Neural progenitor cell (in vitro differentiated cells): Measurements from ENCODE around the gene TAP1. TPM values are rescaled to one million over a fixed set of nuclear protein-coding genes. Genes with fewer than 3 reads are reported as not detected.

Experiments used
- DNase-seq: peaks from one replicate; pipeline ENCODE4 v3.0.0-alpha.2; 2016; ENCODE audit warnings: low spot score
- H2AFZ ChIP-seq: fragments of 200-600 bp; sonication (generic); replicated peaks from 2 replicates; pipeline ENCODE4 v1.6.1; 2016; ENCODE audit warnings: antibody characterized with exemption
- H3F3A ChIP-seq: fragments of 200-600 bp; sonication (generic); 2 replicates; pipeline ENCODE4 v1.6.1; 2016; ENCODE audit warnings: antibody characterized with exemption, low read depth
- H3K27ac ChIP-seq: fragments of 200-600 bp; sonication (generic); 2 replicates; pipeline ENCODE4 v1.5.1; 2016; ENCODE audit warnings: mild to moderate bottlenecking
- H3K27me3 ChIP-seq: fragments of 200-600 bp; sonication (generic); 2 replicates; pipeline ENCODE4 v1.6.1; 2016; ENCODE audit warnings: mild to moderate bottlenecking, moderate library complexity
- H3K36me3 ChIP-seq: fragments of 200-600 bp; sonication (generic); 2 replicates; pipeline ENCODE4 v1.5.1; 2016
- H3K4me1 ChIP-seq: fragments of 200-600 bp; sonication (generic); 2 replicates; pipeline ENCODE4 v1.6.1; 2016; ENCODE audit warnings: mixed run types
- H3K4me2 ChIP-seq: fragments of 200-600 bp; sonication (generic); 2 replicates; pipeline ENCODE4 v1.6.1; 2016
- H3K4me3 ChIP-seq: fragments of 200-600 bp; sonication (generic); 2 replicates; pipeline ENCODE4 v1.5.1; 2016
- H3K79me2 ChIP-seq: fragments of 200-600 bp; sonication (generic); 2 replicates; pipeline ENCODE4 v1.6.1; 2016; ENCODE audit warnings: low read depth
- H3K9ac ChIP-seq: fragments of 200-600 bp; sonication (generic); 2 replicates; pipeline ENCODE4 v1.6.1; 2016
- H3K9me3 ChIP-seq: fragments of 200-600 bp; sonication (generic); 2 replicates; pipeline ENCODE4 v1.5.1; 2016; ENCODE audit warnings: low read depth
- H4K20me1 ChIP-seq: fragments of 200-600 bp; sonication (generic); 2 replicates; pipeline ENCODE4 v1.6.1; 2016; ENCODE audit warnings: low read depth
- H3K27ac Mint-ChIP-seq: 3 replicates; pipeline ENCODE4 v1.8.0; 2021; ENCODE audit warnings: mixed read lengths
- H3K27me3 Mint-ChIP-seq: 2 replicates; pipeline ENCODE4 v1.8.0; 2022; ENCODE audit warnings: low read depth, mild to moderate bottlenecking, inconsistent platforms, moderate library complexity, mixed read lengths; ENCODE audit not compliant: insufficient read depth
- H3K36me3 Mint-ChIP-seq: 3 replicates; pipeline ENCODE4 v1.8.0; 2021; ENCODE audit warnings: mixed read lengths
- H3K4me1 Mint-ChIP-seq: 3 replicates; pipeline ENCODE4 v1.8.0; 2021; ENCODE audit warnings: mixed read lengths
- H3K4me3 Mint-ChIP-seq: 3 replicates; pipeline ENCODE4 v1.8.0; 2021; ENCODE audit warnings: mild to moderate bottlenecking, moderate library complexity, mixed read lengths
- H3K9me3 Mint-ChIP-seq: 3 replicates; pipeline ENCODE4 v1.8.0; 2020; ENCODE audit warnings: mixed read lengths
- CTCF ChIP-seq: fragments of 200-600 bp; sonication (generic); IDR thresholded peaks from 2 replicates; pipeline ENCODE4 v1.5.1; 2017; ENCODE audit warnings: antibody characterized with exemption, mild to moderate bottlenecking
- EZH2 ChIP-seq: fragments of 200-600 bp; sonication (generic); IDR thresholded peaks from 2 replicates; pipeline ENCODE4 v1.6.1; 2017; ENCODE audit warnings: antibody characterized with exemption, mild to moderate bottlenecking, moderate library complexity
- EZH2phosphoT487 ChIP-seq: fragments of 200-600 bp; sonication (generic); IDR thresholded peaks from 2 replicates; pipeline ENCODE4 v1.6.1; 2017; ENCODE audit warnings: antibody characterized with exemption
- total RNA-seq: library from RNA; depleted of rRNA; stranded (reverse); fragments of >200 nt; gene quantifications from 2 replicates; pipeline ENCODE4 v1.2.3, GENCODE V29; 2015; ENCODE audit warnings: low replicate concordance

The TAP1 gene
- total RNA-seq, 1 donor from 2014 or later = 6.5 TPM

DNA sequence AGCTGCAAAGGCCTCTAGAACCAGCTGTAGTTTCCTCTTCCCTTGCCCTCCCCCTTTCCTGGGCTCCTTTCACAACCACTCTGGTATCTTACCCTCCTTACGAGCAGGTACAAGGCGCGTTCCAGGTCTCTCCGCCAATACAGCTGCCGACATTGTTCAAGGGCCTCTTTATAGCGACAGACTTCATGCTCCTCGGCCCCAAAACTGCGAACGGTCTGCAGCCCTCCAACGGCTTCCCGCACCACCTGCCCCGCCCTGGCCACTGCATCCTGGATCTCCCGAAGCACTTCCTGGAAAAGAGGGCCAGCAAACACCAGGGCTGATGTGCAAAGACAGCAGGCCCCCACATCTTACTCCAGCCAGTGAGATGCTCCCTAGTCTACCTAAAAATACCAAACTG is 21.0 kb downstream of the TAP1 start:
- Histone ChIP-seq H4K20me1 (no peaks in the 10 kb centered on the region), H3K9ac (no peak overlapping the region), H3K4me2 (no peak overlapping the region), H3F3A (no peaks in the 10 kb centered on the region), H3K27ac (no peak overlapping the region), H3K4me3 (no peak overlapping the region), H3K4me1 (no peaks in the 10 kb centered on the region), H3K36me3 (no peaks in the 10 kb centered on the region), H3K79me2 (no peaks in the 10 kb centered on the region), H3K27me3 (no peaks in the 10 kb centered on the region), H2AFZ (no peak overlapping the region), H3K9me3 (no peaks in the 10 kb centered on the region)
- Mint-ChIP-seq H3K27me3 (peaks cover 2% of the 10 kb centered on the region), H3K36me3 (no peaks in the 10 kb centered on the region), H3K9me3 (no peaks in the 10 kb centered on the region), H3K4me3 (no peak overlapping the region), H3K27ac (no peak overlapping the region), H3K4me1 (peaks cover 5% of the 10 kb centered on the region)
- no peak for DNase-seq
- TF ChIP-seq EZH2phosphoT487 = no peak
- no peak for TF ChIP-seq CTCF
- no peak for TF ChIP-seq EZH2

- Mint-ChIP-seq H3K27me3 (peaks cover 2% of the 10 kb centered on the region), H3K27ac (no peak overlapping the region), H3K4me3 (no peak overlapping the region), H3K9me3 (no peaks in the 10 kb centered on the region), H3K4me1 (no peaks in the 10 kb centered on the region), H3K36me3 (no peaks in the 10 kb centered on the region)
- Histone ChIP-seq H3K4me2 (no peak overlapping the region), H3K9me3 (no peaks in the 10 kb centered on the region), H2AFZ (no peak overlapping the region), H4K20me1 (no peaks in the 10 kb centered on the region), H3K79me2 (no peaks in the 10 kb centered on the region), H3K27ac (no peak overlapping the region), H3K9ac (no peak overlapping the region), H3F3A (no peaks in the 10 kb centered on the region), H3K4me1 (no peaks in the 10 kb centered on the region), H3K27me3 (no peaks in the 10 kb centered on the region), H3K36me3 (no peaks in the 10 kb centered on the region), H3K4me3 (no peak overlapping the region)
- DNase-seq = no peak
- no peak for TF ChIP-seq EZH2phosphoT487
- no peak for TF ChIP-seq EZH2
- no peak for TF ChIP-seq CTCF
Measured at GRCh38 chr6:32830936-32831335, 22.6 kb downstream of the TAP1 start.

- Histone ChIP-seq H3K4me1 (no peaks in the 10 kb centered on the region), H3K4me3 (no peak overlapping the region), H3K9ac (no peak overlapping the region), H2AFZ (no peak overlapping the region), H3F3A (no peaks in the 10 kb centered on the region), H3K27me3 (no peaks in the 10 kb centered on the region), H3K36me3 (no peaks in the 10 kb centered on the region), H4K20me1 (no peaks in the 10 kb centered on the region), H3K27ac (no peak overlapping the region), H3K79me2 (no peaks in the 10 kb centered on the region), H3K4me2 (no peak overlapping the region), H3K9me3 (no peaks in the 10 kb centered on the region)
- Mint-ChIP-seq H3K36me3 (no peaks in the 10 kb centered on the region), H3K9me3 (no peaks in the 10 kb centered on the region), H3K4me3 (no peak overlapping the region), H3K27me3 (no peaks in the 10 kb centered on the region), H3K4me1 (no peaks in the 10 kb centered on the region), H3K27ac (no peak overlapping the region)
- no peak for DNase-seq
- TF ChIP-seq EZH2 = no peak
- TF ChIP-seq EZH2phosphoT487 = no peak
- no peak for TF ChIP-seq CTCF
Measured at GRCh38 chr6:32830017-32830416, 23.5 kb downstream of the TAP1 start.

- no peak overlapping the region for H2AFZ ChIP-seq
- Mint-ChIP-seq H3K27ac (no peak overlapping the region), H3K4me1 (no peaks in the 10 kb centered on the region), H3K27me3 (no peaks in the 10 kb centered on the region), H3K4me3 (no peak overlapping the region), H3K36me3 (no peaks in the 10 kb centered on the region), H3K9me3 (no peaks in the 10 kb centered on the region)
- no peaks in the 10 kb centered on the region for H3K27me3 ChIP-seq
- H3K36me3 ChIP-seq = no peaks in the 10 kb centered on the region
- no peaks in the 10 kb centered on the region for H3K9me3 ChIP-seq
- no peak overlapping the region for H3K27ac ChIP-seq
- no peak for TF ChIP-seq EZH2phosphoT487
- TF ChIP-seq EZH2 = no peak
- no peak for TF ChIP-seq CTCF
- DNase-seq = no peak
- no peaks in the 10 kb centered on the region for H3K79me2 ChIP-seq
- H3K4me1 ChIP-seq = no peaks in the 10 kb centered on the region
- no peak overlapping the region for H3K4me3 ChIP-seq
- no peaks in the 10 kb centered on the region for H3F3A ChIP-seq
- H3K4me2 ChIP-seq = no peak overlapping the region
- no peaks in the 10 kb centered on the region for H4K20me1 ChIP-seq
- no peak overlapping the region for H3K9ac ChIP-seq
Measured at GRCh38 chr6:32829495-32829894, 24.0 kb downstream of the TAP1 start.
